Endothelial cell of umbilical vein (primary cell): ENCODE results near the gene ARHGAP27. TPM values are rescaled to one million over a fixed set of nuclear protein-coding genes. Genes with fewer than 3 reads are reported as not detected.

ENCODE experiments used
- BruUV-seq: library from RNA; stranded (reverse); fragments of 400-500 nt; replicated peaks from 2 replicates; lab custom pipeline; 2021; lab: Mats Ljungman, UMichigan
- CTCF ChIA-PET: fragments of 300-600, 350-600 bp; sonication (Branson Sonifier 250); formaldehyde crosslinking; loops from one replicate; lab custom pipeline; 2021; ENCODE audit warnings: antibody characterized with exemption, inconsistent platforms; lab: Charles Lee
- POLR2A ChIA-PET: fragments of 300-600, 350-600 bp; sonication (Branson Sonifier 250); formaldehyde crosslinking; loops from one replicate; lab custom pipeline; 2021; ENCODE audit warnings: antibody characterized with exemption, inconsistent platforms; lab: Charles Lee
- DNase-seq: peaks from one replicate; pipeline ENCODE4 v3.0.0-alpha.2; 2011; ENCODE audit warnings: low read depth, low spot score
- FAIRE-seq: peaks from 2 replicates; lab custom pipeline; 2011; peaks lifted over from hg19 to GRCh38; lab: Jason Lieb, UNC
- H2AFZ ChIP-seq: 2 replicates; pipeline ENCODE4 v1.6.0; 2012; ENCODE audit warnings: low read depth, low read length, control low read depth, inconsistent platforms
- H3K27ac ChIP-seq: 2 replicates; pipeline ENCODE4 v1.5.1; 2011; ENCODE audit warnings: low read depth, mild to moderate bottlenecking, control low read depth, low read length, moderate library complexity; ENCODE audit not compliant: insufficient read depth
- H3K27me3 ChIP-seq, 2 experiments: 2 replicates each; pipeline versions ENCODE4 v1.6.0 to v1.6.1; 2011; ENCODE audit warnings: low read length in 2 of 2, mixed read lengths in 1 of 2; ENCODE audit not compliant: control insufficient read depth in 2 of 2, insufficient read depth in 2 of 2
- H3K36me3 ChIP-seq, 2 experiments: 2 replicates in 1 of 2; 3 replicates in 1 of 2; pipeline ENCODE4 v1.5.1; 2011; ENCODE audit warnings: low read length in 2 of 2, mild to moderate bottlenecking in 1 of 2, moderate library complexity in 1 of 2; ENCODE audit not compliant: control insufficient read depth in 2 of 2, insufficient read depth in 2 of 2; ENCODE audit errors: extremely low read depth in 1 of 2
- H3K4me1 ChIP-seq: 3 replicates; pipeline ENCODE4 v1.5.1; 2011; ENCODE audit warnings: mild to moderate bottlenecking, low read length; ENCODE audit not compliant: control insufficient read depth, insufficient read depth; ENCODE audit errors: extremely low read depth
- H3K4me2 ChIP-seq: 2 replicates; pipeline ENCODE4 v1.6.1; 2011; ENCODE audit warnings: low read length, control low read depth, mixed read lengths; ENCODE audit not compliant: insufficient read depth
- H3K4me3 ChIP-seq, 3 experiments: fragments of 200-600 bp in 1 of 3; sonication (generic), shearing (Covaris generic) in 1 of 3; replicated peaks in 1 of 3; 2 replicates each; pipeline ENCODE4 v1.5.1; 2011 to 2016; ENCODE audit warnings: control low read depth in 3 of 3, low read length in 3 of 3, mild to moderate bottlenecking in 2 of 3, inconsistent platforms in 1 of 3, low read depth in 1 of 3, moderate library complexity in 1 of 3; ENCODE audit not compliant: insufficient read depth in 1 of 3
- H3K79me2 ChIP-seq: 2 replicates; pipeline ENCODE4 v1.6.0; 2012; ENCODE audit warnings: low read length, inconsistent platforms; ENCODE audit not compliant: control insufficient read depth, insufficient read depth
- H3K9ac ChIP-seq: replicated peaks from 2 replicates; pipeline ENCODE3; 2011; ENCODE audit warnings: low read length, control low read depth; ENCODE audit not compliant: insufficient read depth; ENCODE audit errors: extremely low read depth
- H3K9me1 ChIP-seq: replicated peaks from 3 replicates; pipeline ENCODE4 v1.6.0; 2011; ENCODE audit warnings: mild to moderate bottlenecking, low read length; ENCODE audit not compliant: control insufficient read depth, insufficient read depth; ENCODE audit errors: extremely low read depth
- H3K9me3 ChIP-seq: replicated peaks from 2 replicates; pipeline ENCODE4 v1.5.1; 2012; ENCODE audit warnings: low read length, inconsistent platforms; ENCODE audit not compliant: control insufficient read depth, insufficient read depth
- H4K20me1 ChIP-seq: replicated peaks from 2 replicates; pipeline ENCODE3; 2011; ENCODE audit warnings: mild to moderate bottlenecking, low read length; ENCODE audit not compliant: control insufficient read depth, insufficient read depth; ENCODE audit errors: extremely low read depth
- CTCF ChIP-seq, 2 donors: IDR thresholded peaks; 1 replicate in 1 of 2; 2 replicates in 1 of 2; pipeline ENCODE4 v1.5.1; 2011; ENCODE audit warnings: low read length in 2 of 2, mild to moderate bottlenecking in 2 of 2, moderate library complexity in 2 of 2, control low read depth in 1 of 2, inconsistent platforms in 1 of 2, low read depth in 1 of 2; ENCODE audit not compliant: insufficient read depth in 1 of 2; ENCODE audit errors: extremely low read depth in 1 of 2
- FOS ChIP-seq: IDR thresholded peaks from 2 replicates; pipeline ENCODE4 v1.6.1; 2011; ENCODE audit warnings: mild to moderate bottlenecking, low read length, moderate library complexity, borderline replicate concordance; ENCODE audit not compliant: insufficient read depth
- GATA2 ChIP-seq: IDR thresholded peaks from 2 replicates; pipeline ENCODE4 v1.7.0; 2011; ENCODE audit warnings: low read depth, mild to moderate bottlenecking, moderate library complexity, mixed read lengths, low read length; ENCODE audit not compliant: insufficient read length, insufficient read depth
- MYC ChIP-seq: IDR thresholded peaks from one replicate; pipeline ENCODE4 v1.6.1; 2011; ENCODE audit warnings: mild to moderate bottlenecking, low read depth, low read length
- dilution Hi-C: fragments of 300-500 bp; cut with MboI; formaldehyde crosslinking; loops from one replicate; pipeline ENCODE4 v1.15.0; 2019; ENCODE audit warnings: low sequenced_read_pairs; ENCODE audit not compliant: extremely low pct_ligation_motif_present
- intact Hi-C: fragments of 100-400 bp; cut with micrococcal nuclease; formaldehyde crosslinking; loops from one replicate; pipeline ENCODE4 v1.10.0; 2022
- polyA plus RNA-seq, 4 experiments: library from polyadenylated mRNA; depleted of rRNA in 3 of 4; stranded (reverse) in 3 of 4; unstranded in 1 of 4; fragments of >200 nt; gene quantifications; 2 replicates each; pipeline versions ENCODE4 v1.2.1 to v1.2.3, GENCODE V29; 2011 to 2012; ENCODE audit warnings: missing spikeins in 1 of 4
- total RNA-seq: library from RNA; stranded (reverse); gene quantifications from 2 replicates; pipeline ENCODE4 v1.2.3, GENCODE V29; 2021

Gene ARHGAP27
- total and polyA plus RNA-seq, 2 donors (not counting 3 experiments of a cell fraction or from before 2014, with no cell fraction given): 21.0 to 47.0 TPM

DNA sequence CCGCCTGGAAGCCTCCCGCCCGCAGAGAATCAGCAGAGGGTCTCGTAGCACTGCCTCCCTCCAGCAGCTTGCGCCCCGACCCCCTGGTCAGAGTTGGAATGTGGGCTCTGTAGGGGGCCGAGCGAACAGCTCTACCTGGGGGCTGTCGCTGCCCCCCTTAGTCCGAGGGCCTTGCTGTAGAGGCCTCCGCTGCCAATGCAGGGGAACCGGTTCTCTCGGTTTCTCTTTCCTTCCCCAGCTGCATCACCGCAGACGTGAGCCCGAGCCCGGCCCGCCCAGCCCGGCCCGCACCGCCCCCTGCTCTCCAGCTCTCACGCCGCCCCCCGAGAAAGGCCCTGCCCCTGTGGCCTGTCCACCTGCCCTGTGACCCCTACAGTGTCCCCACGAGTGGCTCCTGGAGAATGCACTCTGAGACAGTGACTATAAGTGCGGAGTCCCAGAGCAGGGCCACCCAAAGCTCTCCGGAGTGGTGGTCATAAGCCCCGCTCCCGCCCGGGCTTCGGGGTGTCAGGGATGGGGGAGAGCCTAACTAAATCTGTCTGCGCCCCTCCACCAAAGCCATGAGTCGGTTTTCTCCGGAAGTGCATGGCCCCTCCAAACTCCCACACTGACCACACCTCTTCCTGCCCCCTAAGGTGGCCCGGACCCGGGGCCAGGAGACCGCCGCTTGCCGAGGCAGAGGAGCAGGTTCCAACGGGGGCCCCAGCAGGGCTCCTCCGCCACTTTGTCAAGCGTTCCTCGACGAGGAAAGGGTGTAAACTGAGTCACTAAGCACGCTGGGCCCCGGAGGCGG lies 1.7 kb downstream of the ARHGAP27 start:
- Histone ChIP-seq H3K27ac (no peak overlapping the region), H3K9me3 (no peaks in the 10 kb centered on the region), H2AFZ (no peak overlapping the region), H3K4me2 (peak overlapping the region; percentile 67), H3K4me1 (peaks cover 3% of the 10 kb centered on the region), H4K20me1 (no peaks in the 10 kb centered on the region), H3K4me3 (peak overlapping the region in 1 of 3 experiments; percentile 70), H3K27me3 (no peaks in the 10 kb centered on the region), H3K9me1 (no peaks in the 10 kb centered on the region), H3K36me3 (no peaks in the 10 kb centered on the region), H3K79me2 (no peaks in the 10 kb centered on the region), H3K9ac (no peak overlapping the region)
- ChIA-PET CTCF (interaction anchor here (1.2 kb wide), 1 partner anchor 15 kb away, joined by 5 read pairs; no protein-coding TSS in a partner anchor), POLR2A (no interaction called here)
- intact Hi-C loops: no loop called here
- dilution Hi-C loops: no loop called here
- DNase-seq (no peak), FAIRE-seq (no peak)
- TF ChIP-seq GATA2 (no peak), FOS (no peak), MYC (no peak)
- BruUV-seq: no TSS peak

- TF ChIP-seq CTCF (IDR thresholded peaks at IDR 0.05; ENCODE audit: extremely low read depth in 1 of 2, insufficient read depth in 1 of 2, low read depth in 1 of 2, low read length in 2 of 2): no peak
- no peak overlapping the region for H3K4me2 ChIP-seq
- no peaks in the 10 kb centered on the region for H3K27me3 ChIP-seq
- intact Hi-C loops (no loop called here), dilution Hi-C loops (no loop called here)
- H3K9me3 ChIP-seq: no peaks in the 10 kb centered on the region
- DNase-seq: no peak
- H4K20me1 ChIP-seq: no peaks in the 10 kb centered on the region
- no peaks in the 10 kb centered on the region for H3K9me1 ChIP-seq
- BruUV-seq: no TSS peak
- H2AFZ ChIP-seq: no peak overlapping the region
- ChIA-PET CTCF (no interaction called here), POLR2A (no interaction called here)
- H3K4me1 ChIP-seq: peaks cover 3% of the 10 kb centered on the region
- no peak overlapping the region for H3K27ac ChIP-seq
- H3K79me2 ChIP-seq: no peaks in the 10 kb centered on the region
- H3K9ac ChIP-seq: no peak overlapping the region
- H3K36me3 ChIP-seq: no peaks in the 10 kb centered on the region
- H3K4me3 ChIP-seq: no peak overlapping the region
- FAIRE-seq: no peak
Observed at GRCh38 chr17:45430006-45430737, 2.5 kb downstream of the ARHGAP27 start.
